HEK293 (cell line): ENCODE data around the gene ELOVL1.

Source experiments
- CTCF ChIA-PET: fragments of 350-600 bp; formaldehyde crosslinking; extraction: SDS; loops from one replicate; lab custom pipeline; 2021; ENCODE audit warnings: antibody characterized with exemption; lab: Yijun Ruan, JAX
- POLR2A ChIA-PET: fragments of 300-600 bp; formaldehyde crosslinking; extraction: SDS; loops from one replicate; lab custom pipeline; 2020; ENCODE audit warnings: antibody characterized with exemption, inconsistent platforms; lab: Yijun Ruan, JAX
- H3K27ac ChIP-seq: fragments of 200-500 bp; sonication (Bioruptor generic); 2 replicates; pipeline ENCODE4 v1.5.1; 2014; ENCODE audit warnings: low read depth, low read length, control low read depth, inconsistent platforms; ENCODE audit errors: extremely low read depth
- H3K36me3 ChIP-seq, 2 experiments: fragments of 200-500 bp in 1 of 2; sonication (Bioruptor generic) in 1 of 2; 1 replicate in 1 of 2; 2 replicates in 1 of 2; pipeline ENCODE4 v1.5.1; 2014 to 2017; ENCODE audit warnings: inconsistent platforms in 2 of 2, low read length in 2 of 2; ENCODE audit not compliant: control insufficient read depth in 2 of 2, insufficient read depth in 1 of 2
- H3K4me1 ChIP-seq: fragments of 200-500 bp; sonication (Bioruptor generic); 2 replicates; pipeline ENCODE4 v1.5.1; 2014; ENCODE audit warnings: mild to moderate bottlenecking, low read length, inconsistent platforms; ENCODE audit not compliant: control insufficient read depth, insufficient read depth
- H3K4me3 ChIP-seq: 2 replicates; pipeline ENCODE4 v1.5.1; 2011; ENCODE audit warnings: low read depth, mild to moderate bottlenecking, control low read depth, low read length, moderate library complexity
- H3K9me3 ChIP-seq: fragments of 200-500 bp; sonication (Bioruptor generic); 2 replicates; pipeline ENCODE4 v1.5.1; 2014; ENCODE audit warnings: low read depth, low read length, inconsistent platforms; ENCODE audit not compliant: control insufficient read depth, insufficient read depth
- KLF9 ChIP-seq: fragments of 450-650 bp; formaldehyde crosslinking; IDR thresholded peaks from 2 replicates; pipeline ENCODE4 v1.5.1; 2016; ENCODE audit warnings: missing biosample characterization, missing genetic modification characterization, low read depth
- MYNN ChIP-seq: fragments of 450-650 bp; formaldehyde crosslinking; IDR thresholded peaks from 2 replicates; pipeline ENCODE4 v1.5.1; 2016; ENCODE audit warnings: missing biosample characterization, missing genetic modification characterization, borderline replicate concordance
- PRDM1 ChIP-seq: fragments of 450-650 bp; formaldehyde crosslinking; IDR thresholded peaks from 2 replicates; pipeline ENCODE4; 2016; ENCODE audit warnings: missing biosample characterization, missing genetic modification characterization
- SCRT2 ChIP-seq: fragments of 450-650 bp; formaldehyde crosslinking; IDR thresholded peaks from 2 replicates; pipeline ENCODE4 v1.5.1; 2016; ENCODE audit warnings: missing biosample characterization, missing genetic modification characterization
- SP2 ChIP-seq: fragments of 450-650 bp; formaldehyde crosslinking; IDR thresholded peaks from 2 replicates; pipeline ENCODE4 v1.5.1; 2016; ENCODE audit warnings: missing biosample characterization, missing genetic modification characterization
- SP7 ChIP-seq: fragments of 450-650 bp; formaldehyde crosslinking; IDR thresholded peaks from 2 replicates; pipeline ENCODE4 v1.5.1; 2016; ENCODE audit warnings: missing biosample characterization, missing genetic modification characterization
- ZBTB1 ChIP-seq: fragments of 450-650 bp; formaldehyde crosslinking; IDR thresholded peaks from 2 replicates; pipeline ENCODE4 v1.5.1; 2016; ENCODE audit warnings: missing biosample characterization, missing genetic modification characterization
- ZBTB48 ChIP-seq: fragments of 450-650 bp; formaldehyde crosslinking; IDR thresholded peaks from 2 replicates; pipeline ENCODE4 v1.5.1; 2016; ENCODE audit warnings: missing biosample characterization, missing genetic modification characterization
- ZBTB7A ChIP-seq: fragments of 450-650 bp; formaldehyde crosslinking; IDR thresholded peaks from 2 replicates; pipeline ENCODE4 v1.5.1; 2016; ENCODE audit warnings: low read depth, missing biosample characterization, missing genetic modification characterization
- ZFP37 ChIP-seq: fragments of 450-650 bp; formaldehyde crosslinking; IDR thresholded peaks from 2 replicates; pipeline ENCODE4 v1.5.1; 2016; ENCODE audit warnings: missing biosample characterization, missing genetic modification characterization
- ZFP69B ChIP-seq: fragments of 450-650 bp; formaldehyde crosslinking; IDR thresholded peaks from 2 replicates; pipeline ENCODE4 v1.5.1; 2016; ENCODE audit warnings: missing biosample characterization, missing genetic modification characterization
- ZNF112 ChIP-seq: fragments of 450-650 bp; formaldehyde crosslinking; IDR thresholded peaks from 2 replicates; pipeline ENCODE4 v1.5.0; 2017; ENCODE audit warnings: missing biosample characterization, missing genetic modification characterization
- ZNF146 ChIP-seq: fragments of 450-650 bp; formaldehyde crosslinking; IDR thresholded peaks from 2 replicates; pipeline ENCODE4 v1.5.1; 2016; ENCODE audit warnings: missing biosample characterization, missing genetic modification characterization
- ZNF155 ChIP-seq: fragments of 450-650 bp; formaldehyde crosslinking; IDR thresholded peaks from 2 replicates; pipeline ENCODE4 v1.5.1; 2016; ENCODE audit warnings: missing biosample characterization, missing genetic modification characterization
- ZNF202 ChIP-seq: fragments of 450-650 bp; formaldehyde crosslinking; IDR thresholded peaks from 2 replicates; pipeline ENCODE4 v1.5.1; 2016; ENCODE audit warnings: missing biosample characterization, missing genetic modification characterization, borderline replicate concordance
- ZNF24 ChIP-seq: fragments of 450-650 bp; formaldehyde crosslinking; IDR thresholded peaks from 2 replicates; pipeline ENCODE4 v1.5.1; 2016; ENCODE audit warnings: missing biosample characterization, missing genetic modification characterization
- ZNF266 ChIP-seq: fragments of 450-650 bp; formaldehyde crosslinking; IDR thresholded peaks from 2 replicates; pipeline ENCODE4 v1.5.1; 2016; ENCODE audit warnings: missing biosample characterization, missing genetic modification characterization, low read depth
- ZNF354C ChIP-seq: fragments of 450-650 bp; formaldehyde crosslinking; IDR thresholded peaks from 2 replicates; pipeline ENCODE4 v1.5.1; 2016; ENCODE audit warnings: missing biosample characterization, missing genetic modification characterization, low read depth, borderline replicate concordance
- ZNF391 ChIP-seq: fragments of 450-650 bp; formaldehyde crosslinking; IDR thresholded peaks from 2 replicates; pipeline ENCODE4 v1.5.1; 2016; ENCODE audit warnings: low read depth, missing biosample characterization, missing genetic modification characterization, borderline replicate concordance
- ZNF416 ChIP-seq: fragments of 450-650 bp; formaldehyde crosslinking; IDR thresholded peaks from 2 replicates; pipeline ENCODE4 v1.5.1; 2016; ENCODE audit warnings: missing biosample characterization, missing genetic modification characterization
- ZNF530 ChIP-seq: fragments of 450-650 bp; formaldehyde crosslinking; IDR thresholded peaks from 2 replicates; pipeline ENCODE4 v1.5.1; 2016; ENCODE audit warnings: low read depth, missing biosample characterization, missing genetic modification characterization
- ZNF548 ChIP-seq: fragments of 450-650 bp; formaldehyde crosslinking; IDR thresholded peaks from 2 replicates; pipeline ENCODE4 v1.5.1; 2016; ENCODE audit warnings: missing biosample characterization, missing genetic modification characterization
- ZNF549 ChIP-seq: fragments of 450-650 bp; IDR thresholded peaks from 2 replicates; pipeline ENCODE4 v1.5.1; 2018; ENCODE audit warnings: missing biosample characterization, missing genetic modification characterization, mild to moderate bottlenecking, inconsistent platforms, moderate library complexity
- ZNF624 ChIP-seq: fragments of 450-650 bp; formaldehyde crosslinking; IDR thresholded peaks from 2 replicates; pipeline ENCODE4 v1.5.1; 2017; ENCODE audit warnings: missing biosample characterization, missing genetic modification characterization
- ZNF664 ChIP-seq: fragments of 450-650 bp; formaldehyde crosslinking; IDR thresholded peaks from 2 replicates; pipeline ENCODE4 v1.5.1; 2016; ENCODE audit warnings: missing biosample characterization, missing genetic modification characterization
- ZNF707 ChIP-seq: fragments of 450-650 bp; formaldehyde crosslinking; IDR thresholded peaks from 2 replicates; pipeline ENCODE4 v1.5.1; 2016; ENCODE audit warnings: missing biosample characterization, missing genetic modification characterization
- ZNF747 ChIP-seq: fragments of 450-650 bp; formaldehyde crosslinking; IDR thresholded peaks from 2 replicates; pipeline ENCODE4 v1.5.1; 2016; ENCODE audit warnings: missing biosample characterization, missing genetic modification characterization
- ZNF76 ChIP-seq: fragments of 450-650 bp; formaldehyde crosslinking; IDR thresholded peaks from 2 replicates; pipeline ENCODE4; 2016; ENCODE audit warnings: low read depth, missing biosample characterization, missing genetic modification characterization, borderline replicate concordance
- TF ChIP-seq, protein P1 (sequence below): fragments of 450-650 bp; formaldehyde crosslinking; IDR thresholded peaks from 2 replicates; pipeline ENCODE4 v1.5.1; 2016; ENCODE audit warnings: missing biosample characterization, missing genetic modification characterization
- TF ChIP-seq, protein P2 (sequence below): fragments of 450-650 bp; formaldehyde crosslinking; IDR thresholded peaks from 2 replicates; pipeline ENCODE4 v1.5.1; 2016; ENCODE audit warnings: missing biosample characterization, missing genetic modification characterization
- TF ChIP-seq, protein P3 (sequence below): fragments of 450-650 bp; formaldehyde crosslinking; IDR thresholded peaks from 2 replicates; pipeline ENCODE4 v1.5.1; 2017; ENCODE audit warnings: missing biosample characterization, missing genetic modification characterization

Gene ELOVL1

DNA sequence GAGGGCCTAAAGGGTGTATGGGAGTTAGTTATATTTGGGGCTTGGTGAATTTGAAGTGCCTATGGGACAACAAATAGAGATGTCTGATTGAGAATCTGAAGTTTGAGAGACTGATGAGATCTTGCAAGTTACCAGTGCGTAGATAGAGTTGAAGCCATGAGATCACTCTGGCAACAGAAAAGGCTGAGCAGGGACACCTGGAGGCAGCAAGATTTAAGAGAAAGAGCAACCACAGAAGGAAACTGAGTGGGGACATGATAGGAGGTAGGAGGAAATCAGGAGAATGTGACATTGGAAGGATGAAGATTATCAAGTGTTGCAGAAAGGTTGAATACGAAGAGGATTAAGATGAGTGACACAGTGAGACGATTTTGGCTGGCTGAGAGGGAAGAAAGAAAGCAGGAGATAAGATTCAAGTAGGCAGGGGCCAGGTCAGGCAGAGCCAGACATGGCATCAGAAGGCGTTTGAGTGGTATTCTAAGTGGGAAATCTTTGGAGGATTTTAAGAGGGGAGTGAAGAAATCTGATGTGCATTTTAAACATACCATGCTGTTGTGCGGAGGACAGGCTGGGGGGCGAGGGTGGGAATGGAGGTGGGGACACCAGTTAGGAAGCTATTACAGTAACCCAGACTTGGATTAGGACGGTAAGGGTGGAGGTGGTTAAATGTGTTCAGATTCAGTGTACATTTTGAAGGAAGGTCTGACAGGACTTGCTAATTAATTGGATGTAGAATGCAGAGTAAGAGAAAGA is 33.2 kb downstream of the ELOVL1 start:
- TF ChIP-seq ZNF664 (tag by site-specific recombination) (no peak), ZNF112 (no peak), ZFP37 (tag by site-specific recombination) (no peak), ZNF707 (no peak), ZNF624 (no peak), ZNF747 (no peak), ZNF391 (no peak), ZBTB1 (no peak), SCRT2 (no peak), ZNF530 (tag by site-specific recombination) (no peak), ZNF146 (tag by site-specific recombination) (no peak), ZNF24 (tag by site-specific recombination) (no peak), ZNF76 (no peak), MYNN (no peak)
- TF ChIP-seq, protein P1, sequence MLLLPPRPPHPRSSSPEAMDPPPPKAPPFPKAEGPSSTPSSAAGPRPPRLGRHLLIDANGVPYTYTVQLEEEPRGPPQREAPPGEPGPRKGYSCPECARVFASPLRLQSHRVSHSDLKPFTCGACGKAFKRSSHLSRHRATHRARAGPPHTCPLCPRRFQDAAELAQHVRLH = no peak
- TF ChIP-seq, protein P2, sequence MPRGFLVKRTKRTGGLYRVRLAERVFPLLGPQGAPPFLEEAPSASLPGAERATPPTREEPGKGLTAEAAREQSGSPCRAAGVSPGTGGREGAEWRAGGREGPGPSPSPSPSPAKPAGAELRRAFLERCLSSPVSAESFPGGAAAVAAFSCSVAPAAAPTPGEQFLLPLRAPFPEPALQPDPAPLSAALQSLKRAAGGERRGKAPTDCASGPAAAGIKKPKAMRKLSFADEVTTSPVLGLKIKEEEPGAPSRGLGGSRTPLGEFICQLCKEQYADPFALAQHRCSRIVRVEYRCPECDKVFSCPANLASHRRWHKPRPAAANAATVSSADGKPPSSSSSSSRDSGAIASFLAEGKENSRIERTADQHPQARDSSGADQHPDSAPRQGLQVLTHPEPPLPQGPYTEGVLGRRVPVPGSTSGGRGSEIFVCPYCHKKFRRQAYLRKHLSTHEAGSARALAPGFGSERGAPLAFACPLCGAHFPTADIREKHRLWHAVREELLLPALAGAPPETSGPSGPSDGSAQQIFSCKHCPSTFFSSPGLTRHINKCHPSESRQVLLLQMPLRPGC (tag by site-specific recombination) = no peak
- TF ChIP-seq, protein P3, sequence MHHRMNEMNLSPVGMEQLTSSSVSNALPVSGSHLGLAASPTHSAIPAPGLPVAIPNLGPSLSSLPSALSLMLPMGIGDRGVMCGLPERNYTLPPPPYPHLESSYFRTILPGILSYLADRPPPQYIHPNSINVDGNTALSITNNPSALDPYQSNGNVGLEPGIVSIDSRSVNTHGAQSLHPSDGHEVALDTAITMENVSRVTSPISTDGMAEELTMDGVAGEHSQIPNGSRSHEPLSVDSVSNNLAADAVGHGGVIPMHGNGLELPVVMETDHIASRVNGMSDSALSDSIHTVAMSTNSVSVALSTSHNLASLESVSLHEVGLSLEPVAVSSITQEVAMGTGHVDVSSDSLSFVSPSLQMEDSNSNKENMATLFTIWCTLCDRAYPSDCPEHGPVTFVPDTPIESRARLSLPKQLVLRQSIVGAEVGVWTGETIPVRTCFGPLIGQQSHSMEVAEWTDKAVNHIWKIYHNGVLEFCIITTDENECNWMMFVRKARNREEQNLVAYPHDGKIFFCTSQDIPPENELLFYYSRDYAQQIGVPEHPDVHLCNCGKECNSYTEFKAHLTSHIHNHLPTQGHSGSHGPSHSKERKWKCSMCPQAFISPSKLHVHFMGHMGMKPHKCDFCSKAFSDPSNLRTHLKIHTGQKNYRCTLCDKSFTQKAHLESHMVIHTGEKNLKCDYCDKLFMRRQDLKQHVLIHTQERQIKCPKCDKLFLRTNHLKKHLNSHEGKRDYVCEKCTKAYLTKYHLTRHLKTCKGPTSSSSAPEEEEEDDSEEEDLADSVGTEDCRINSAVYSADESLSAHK (tag by site-specific recombination) = no peak
- Histone ChIP-seq H3K4me1 (no peaks in the 10 kb centered on the region), H3K27ac (no peak overlapping the region), H3K4me3 (no peak overlapping the region), H3K9me3 (no peaks in the 10 kb centered on the region), H3K36me3 (no peaks in the 10 kb centered on the region)
- ChIA-PET CTCF (no interaction called here), POLR2A (interaction anchor here (0.6 kb wide), 1 partner anchor 162 kb away, joined by 3 read pairs; the partner anchor contains the start of genes CFAP57 and EBNA1BP2)

DNA sequence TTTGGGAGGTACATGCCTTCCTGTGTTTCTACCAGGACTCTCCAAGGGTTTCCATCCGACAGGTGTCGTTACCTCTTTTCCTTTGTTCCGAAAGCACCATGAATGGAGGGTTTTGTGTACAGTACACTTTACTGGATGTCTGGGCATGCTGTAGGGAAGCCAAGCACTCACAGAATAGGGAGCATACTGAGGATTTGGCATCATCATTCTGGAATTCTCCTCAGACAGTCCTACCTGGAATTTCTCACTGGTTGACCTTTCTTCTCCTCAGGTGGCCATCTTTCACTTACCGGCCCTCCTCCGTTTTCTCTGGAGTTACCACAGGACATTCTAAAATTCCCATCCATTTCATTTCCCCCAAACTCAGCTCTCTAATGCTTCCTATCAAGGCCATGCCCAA is 36.1 kb downstream of the ELOVL1 start:
- H3K9me3 ChIP-seq = no peaks in the 10 kb centered on the region
- POLR2A ChIA-PET = no interaction called here
- CTCF ChIA-PET = no interaction called here
- no peaks in the 10 kb centered on the region for H3K4me1 ChIP-seq
- H3K4me3 ChIP-seq = no peak overlapping the region
- TF ChIP-seq ZNF202 (no peak), KLF9 (tag by site-specific recombination) (no peak), PRDM1 (tag by site-specific recombination) (no peak), ZNF155 (no peak), SP2 (tag by site-specific recombination) (no peak), ZBTB48 (no peak), ZBTB7A (tag by site-specific recombination) (no peak), SP7 (tag by site-specific recombination) (no peak), ZNF548 (tag by site-specific recombination) (no peak), ZFP69B (tag by site-specific recombination) (no peak), ZNF354C (tag by site-specific recombination) (no peak), ZNF549 (tag by site-specific recombination) (no peak), ZNF266 (no peak), ZNF416 (no peak)
- no peak overlapping the region for H3K27ac ChIP-seq
- H3K36me3 ChIP-seq = no peaks in the 10 kb centered on the region
